ENCODE measurements around the gene COL5A1. TPM values are rescaled to one million over a fixed set of nuclear protein-coding genes. Genes with fewer than 3 reads are reported as not detected.
A peak's percentile ranks its signal among the peaks of the same experiment; 100 is the strongest.

Gene COL5A1
- total RNA-seq, 1 donor from 2014 or later: 28.9 TPM

GRCh38 chr9:134726026-134726721, 84.6 kb downstream of the COL5A1 start:
- Mint-ChIP-seq H3K4me1 (ENCODE audit: low read depth, unreplicated experiment) (no peaks in the 10 kb centered on the region), H3K27ac (ENCODE audit: unreplicated experiment) (no peak overlapping the region), H3K4me3 (ENCODE audit: unreplicated experiment) (no peak overlapping the region), H3K9me3 (ENCODE audit: unreplicated experiment) (peaks cover 2% of the 10 kb centered on the region), H3K27me3 (ENCODE audit: unreplicated experiment) (peaks cover 5% of the 10 kb centered on the region), H3K36me3 (ENCODE audit: unreplicated experiment) (no peaks in the 10 kb centered on the region)
- TF ChIP-seq CTCF (IDR thresholded peaks at IDR 0.05; ENCODE audit: partially characterized antibody, unreplicated experiment): no peak
- DNase-seq: no peak

- Mint-ChIP-seq H3K27ac (ENCODE audit: unreplicated experiment) (no peak overlapping the region), H3K4me1 (ENCODE audit: low read depth, unreplicated experiment) (no peaks in the 10 kb centered on the region), H3K4me3 (ENCODE audit: unreplicated experiment) (no peak overlapping the region), H3K36me3 (ENCODE audit: unreplicated experiment) (peaks cover 1% of the 10 kb centered on the region), H3K9me3 (ENCODE audit: unreplicated experiment) (peaks cover 2% of the 10 kb centered on the region), H3K27me3 (ENCODE audit: unreplicated experiment) (peaks cover 5% of the 10 kb centered on the region)
- TF ChIP-seq CTCF (IDR thresholded peaks at IDR 0.05; ENCODE audit: partially characterized antibody, unreplicated experiment): no peak
- DNase-seq: no peak
These were observed 85.1 kb downstream of the COL5A1 start for GRCh38 chr9:134726722-134727034.

GRCh38 chr9:134728021-134728795, 86.6 kb downstream of the COL5A1 start:
- peak overlapping the region; percentile 33 for H3K27ac Mint-ChIP-seq (ENCODE audit: unreplicated experiment)
- peaks cover 8% of the 10 kb centered on the region for H3K27me3 Mint-ChIP-seq (ENCODE audit: unreplicated experiment)
- TF ChIP-seq CTCF (IDR thresholded peaks at IDR 0.05; ENCODE audit: partially characterized antibody, unreplicated experiment): no peak
- no peak overlapping the region for H3K4me3 Mint-ChIP-seq (ENCODE audit: unreplicated experiment)
- no peak for DNase-seq
- peaks cover 10% of the 10 kb centered on the region for H3K36me3 Mint-ChIP-seq (ENCODE audit: unreplicated experiment)
- H3K9me3 Mint-ChIP-seq (ENCODE audit: unreplicated experiment): peaks cover 8% of the 10 kb centered on the region
- no peaks in the 10 kb centered on the region for H3K4me1 Mint-ChIP-seq (ENCODE audit: low read depth, unreplicated experiment)

GRCh38 chr9:134728801-134729495, 87.3 kb downstream of the COL5A1 start:
- H3K4me1 Mint-ChIP-seq (ENCODE audit: low read depth, unreplicated experiment): no peaks in the 10 kb centered on the region
- peaks cover 8% of the 10 kb centered on the region for H3K9me3 Mint-ChIP-seq (ENCODE audit: unreplicated experiment)
- no peak for DNase-seq
- no peak overlapping the region for H3K27ac Mint-ChIP-seq (ENCODE audit: unreplicated experiment)
- peaks cover 10% of the 10 kb centered on the region for H3K36me3 Mint-ChIP-seq (ENCODE audit: unreplicated experiment)
- H3K27me3 Mint-ChIP-seq (ENCODE audit: unreplicated experiment): peaks cover 8% of the 10 kb centered on the region
- no peak overlapping the region for H3K4me3 Mint-ChIP-seq (ENCODE audit: unreplicated experiment)
- no peak for TF ChIP-seq CTCF (IDR thresholded peaks at IDR 0.05; ENCODE audit: partially characterized antibody, unreplicated experiment)

All from glutamatergic neuron (in vitro differentiated cells).